Dendritic cell treated with granulocyte-macrophage colony-stimulating factor and Interleukin-4, amounts not matched to agents 40 ng/mL and 50 ng/mL, for 4 days (primary cell): ENCODE results near the gene DOCK3.
"Not testable (repeated sequence)": the region's sequence is repeated elsewhere in the genome, so short reads cannot be mapped to it uniquely, and the experiment has no call there.

ENCODE experiments used
- H3K27ac Mint-ChIP-seq: one replicate; pipeline ENCODE4 v1.8.0; 2022; ENCODE audit warnings: mild to moderate bottlenecking, mixed read lengths
- H3K27me3 Mint-ChIP-seq: one replicate; pipeline ENCODE4 v1.8.0; 2022; ENCODE audit warnings: mild to moderate bottlenecking, mixed read lengths
- H3K36me3 Mint-ChIP-seq: one replicate; pipeline ENCODE4 v1.8.0; 2022; ENCODE audit warnings: low read depth, mixed read lengths
- H3K4me1 Mint-ChIP-seq: one replicate; pipeline ENCODE4 v1.8.0; 2022; ENCODE audit warnings: low read depth, mixed read lengths
- H3K4me3 Mint-ChIP-seq: one replicate; pipeline ENCODE4 v1.8.0; 2022; ENCODE audit warnings: mild to moderate bottlenecking, moderate library complexity, mixed read lengths
- H3K9me3 Mint-ChIP-seq: one replicate; pipeline ENCODE4 v1.8.0; 2022; ENCODE audit warnings: mixed read lengths
- intact Hi-C: fragments of 100-400 bp; cut with micrococcal nuclease; formaldehyde crosslinking; loops from one replicate; pipeline ENCODE4 v1.15.0; 2022

DOCK3 gene

GRCh38 chr3:51361746-51362145 lies 687.0 kb downstream of the DOCK3 start:
- Mint-ChIP-seq H3K27ac (no peak overlapping the region), H3K27me3 (no peaks in the 10 kb centered on the region), H3K4me3 (no peak overlapping the region), H3K36me3 (no peaks in the 10 kb centered on the region), H3K4me1 (no peaks in the 10 kb centered on the region), H3K9me3 (no peaks in the 10 kb centered on the region)
- intact Hi-C loops, result no loop called here

- H3K27ac Mint-ChIP-seq, result no peak overlapping the region
- no peaks in the 10 kb centered on the region for H3K36me3 Mint-ChIP-seq
- H3K4me1 Mint-ChIP-seq, result no peaks in the 10 kb centered on the region
- no peak overlapping the region for H3K4me3 Mint-ChIP-seq
- H3K9me3 Mint-ChIP-seq, result no peaks in the 10 kb centered on the region
- no peaks in the 10 kb centered on the region for H3K27me3 Mint-ChIP-seq
- intact Hi-C loops, result no loop called here
Observed at GRCh38 chr3:51362476-51362875, 687.7 kb downstream of the DOCK3 start.

- H3K4me1 Mint-ChIP-seq, H3K27me3 Mint-ChIP-seq, H3K27ac Mint-ChIP-seq, H3K4me3 Mint-ChIP-seq, intact Hi-C loops, H3K36me3 Mint-ChIP-seq, H3K9me3 Mint-ChIP-seq: not testable (repeated sequence)
Observed at GRCh38 chr3:51368276-51368675, 693.5 kb downstream of the DOCK3 start.

DNA sequence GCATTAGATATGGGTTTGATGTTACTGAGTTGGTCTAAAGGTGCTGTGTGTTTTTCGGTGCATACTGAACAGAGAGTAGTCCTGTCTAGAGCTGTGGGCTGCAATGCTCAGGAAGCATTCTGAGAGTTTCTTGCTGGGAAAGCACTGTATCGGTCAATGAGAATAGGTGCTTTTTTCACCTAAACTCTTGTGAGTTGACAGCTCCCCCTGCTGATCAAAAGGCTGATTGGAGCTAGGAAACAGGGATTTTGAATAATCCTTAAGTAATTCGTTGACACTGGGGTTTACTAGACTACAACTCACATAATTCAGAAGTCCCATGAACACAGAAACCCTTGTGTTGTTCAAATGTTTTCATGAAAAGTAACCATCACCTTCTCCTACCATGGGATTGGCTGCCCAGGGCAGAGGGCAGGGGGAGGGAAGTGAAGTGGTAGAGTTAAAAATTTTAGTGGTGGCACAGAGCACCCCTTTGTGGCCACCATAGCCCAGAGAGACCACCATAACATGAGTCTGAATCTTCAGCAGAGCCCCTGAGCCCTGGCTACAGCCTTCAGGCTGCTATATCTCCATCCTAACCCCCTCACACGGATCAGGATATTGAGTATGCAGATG lies 697.3 kb downstream of the DOCK3 start:
- Mint-ChIP-seq H3K4me3 (no peak overlapping the region), H3K4me1 (no peaks in the 10 kb centered on the region), H3K27me3 (peaks cover 3% of the 10 kb centered on the region), H3K27ac (no peak overlapping the region), H3K36me3 (no peaks in the 10 kb centered on the region), H3K9me3 (no peaks in the 10 kb centered on the region)
- intact Hi-C loops, result loop anchor here (1.0 to 2.0 kb wide), 3 partner anchors 271 to 756 kb away; no protein-coding TSS in a partner anchor

DNA sequence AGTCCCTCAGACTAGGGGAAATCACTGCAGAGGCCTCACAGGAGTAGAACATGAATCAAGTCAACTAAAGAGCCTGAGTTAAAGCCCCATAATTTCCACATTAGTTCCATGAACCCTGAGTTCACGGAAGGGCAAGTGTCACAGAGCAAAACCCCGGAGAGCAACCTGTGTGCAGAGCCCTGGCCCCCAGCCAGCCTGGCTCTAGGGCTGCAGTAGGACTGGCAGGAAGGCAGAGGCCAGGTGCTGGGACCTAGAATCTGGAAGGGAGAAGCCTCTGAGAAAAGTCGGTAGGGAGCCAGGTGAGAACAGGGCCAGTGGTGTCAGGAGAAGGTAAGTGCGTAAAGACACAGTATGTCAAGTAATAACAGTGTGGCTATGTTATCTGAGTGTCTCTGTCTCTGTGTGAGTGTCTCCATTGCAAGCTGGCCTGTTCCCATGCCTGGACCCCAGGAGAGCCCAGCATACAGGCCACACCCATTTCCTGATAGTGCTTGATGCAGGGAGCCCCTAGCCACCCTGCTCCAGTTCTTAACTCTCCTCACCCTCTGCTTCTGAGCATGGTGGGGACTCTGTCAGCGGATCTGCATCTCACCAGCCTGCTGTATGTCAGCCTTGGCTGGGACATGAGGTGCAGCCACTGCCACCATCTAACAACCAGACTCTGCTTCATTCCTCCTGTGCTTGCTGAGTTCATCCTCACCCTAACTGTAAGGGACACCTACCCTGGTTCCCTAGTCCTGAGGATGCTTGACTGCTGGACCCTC lies 699.1 kb downstream of the DOCK3 start:
- H3K9me3 Mint-ChIP-seq, result no peaks in the 10 kb centered on the region
- intact Hi-C loops, result loop anchor here (2.0 kb wide), 1 partner anchor 403 kb away; no protein-coding TSS in a partner anchor

GRCh38 chr3:51374456-51374855 lies 699.7 kb downstream of the DOCK3 start:
- no peak overlapping the region for H3K27ac Mint-ChIP-seq
- intact Hi-C loops, result no loop called here
- no peaks in the 10 kb centered on the region for H3K9me3 Mint-ChIP-seq
- no peak overlapping the region for H3K4me3 Mint-ChIP-seq
- H3K4me1 Mint-ChIP-seq, result peaks cover 7% of the 10 kb centered on the region
- H3K36me3 Mint-ChIP-seq, result no peaks in the 10 kb centered on the region
- peaks cover 8% of the 10 kb centered on the region for H3K27me3 Mint-ChIP-seq

More for the DNA sequence above, 699.1 kb downstream of the DOCK3 start:
- Mint-ChIP-seq H3K36me3 (no peaks in the 10 kb centered on the region), H3K4me1 (peaks cover 1% of the 10 kb centered on the region), H3K27ac (no peak overlapping the region), H3K4me3 (no peak overlapping the region), H3K27me3 (peaks cover 3% of the 10 kb centered on the region)

DNA sequence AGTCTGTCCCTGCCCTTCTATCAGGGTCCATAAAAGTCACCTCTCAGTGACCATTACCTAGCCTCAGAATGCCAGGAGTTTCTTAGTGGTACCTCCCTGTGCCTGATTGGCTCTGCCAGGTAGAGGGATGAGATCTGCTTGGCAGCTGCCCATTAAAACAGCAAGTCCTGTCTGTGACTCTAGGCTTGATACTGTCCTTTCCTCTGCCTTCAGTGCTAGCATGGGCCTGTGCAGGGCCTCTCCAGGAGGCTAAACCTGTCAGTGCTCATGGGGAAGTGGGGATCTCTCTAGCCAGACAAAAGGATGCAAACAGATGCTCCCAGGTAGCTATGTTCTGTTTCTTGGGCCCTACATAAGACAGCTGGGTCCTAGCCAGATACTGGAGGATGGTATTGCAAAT lies 700.4 kb downstream of the DOCK3 start:
- Mint-ChIP-seq H3K27ac (no peak overlapping the region), H3K4me3 (no peak overlapping the region), H3K27me3 (peaks cover 11% of the 10 kb centered on the region), H3K4me1 (peaks cover 9% of the 10 kb centered on the region), H3K36me3 (no peaks in the 10 kb centered on the region), H3K9me3 (no peaks in the 10 kb centered on the region)
- intact Hi-C loops, result no loop called here

DNA sequence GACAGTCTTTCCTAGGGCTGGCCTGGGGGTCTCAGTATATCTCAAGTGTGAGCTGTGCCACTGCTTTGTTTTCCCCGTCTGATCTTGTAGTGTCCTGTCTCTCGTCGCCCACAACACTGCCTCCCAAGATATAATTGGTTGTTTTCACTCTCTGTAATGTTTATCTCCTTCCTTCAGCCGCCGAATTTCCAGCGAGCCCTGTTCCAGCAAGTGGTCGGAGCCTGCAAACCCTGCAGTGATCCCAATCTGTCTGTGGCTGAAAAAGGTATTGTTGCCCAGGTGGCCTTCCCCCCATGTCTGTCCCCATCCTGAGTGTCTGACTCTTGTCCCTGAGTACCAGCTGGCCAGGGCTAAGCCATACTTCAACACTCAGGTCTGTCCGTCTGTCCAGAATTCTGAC lies 700.8 kb downstream of the DOCK3 start:
- Mint-ChIP-seq H3K4me1 (peaks cover 9% of the 10 kb centered on the region), H3K36me3 (no peaks in the 10 kb centered on the region), H3K4me3 (no peak overlapping the region), H3K27ac (no peak overlapping the region), H3K9me3 (no peaks in the 10 kb centered on the region), H3K27me3 (peaks cover 11% of the 10 kb centered on the region)
- intact Hi-C loops, result no loop called here

- Mint-ChIP-seq H3K27ac (no peak overlapping the region), H3K4me1 (peaks cover 12% of the 10 kb centered on the region), H3K36me3 (no peaks in the 10 kb centered on the region), H3K27me3 (peaks cover 8% of the 10 kb centered on the region), H3K9me3 (no peaks in the 10 kb centered on the region), H3K4me3 (no peak overlapping the region)
- intact Hi-C loops, result no loop called here
Observed at GRCh38 chr3:51378065-51378464, 703.3 kb downstream of the DOCK3 start.

GRCh38 chr3:51378726-51379125 lies 704.0 kb downstream of the DOCK3 start:
- Mint-ChIP-seq H3K27me3 (peaks cover 8% of the 10 kb centered on the region), H3K4me1 (peaks cover 18% of the 10 kb centered on the region), H3K36me3 (no peaks in the 10 kb centered on the region), H3K27ac (no peak overlapping the region), H3K4me3 (no peak overlapping the region), H3K9me3 (no peaks in the 10 kb centered on the region)
- intact Hi-C loops, result no loop called here

DNA sequence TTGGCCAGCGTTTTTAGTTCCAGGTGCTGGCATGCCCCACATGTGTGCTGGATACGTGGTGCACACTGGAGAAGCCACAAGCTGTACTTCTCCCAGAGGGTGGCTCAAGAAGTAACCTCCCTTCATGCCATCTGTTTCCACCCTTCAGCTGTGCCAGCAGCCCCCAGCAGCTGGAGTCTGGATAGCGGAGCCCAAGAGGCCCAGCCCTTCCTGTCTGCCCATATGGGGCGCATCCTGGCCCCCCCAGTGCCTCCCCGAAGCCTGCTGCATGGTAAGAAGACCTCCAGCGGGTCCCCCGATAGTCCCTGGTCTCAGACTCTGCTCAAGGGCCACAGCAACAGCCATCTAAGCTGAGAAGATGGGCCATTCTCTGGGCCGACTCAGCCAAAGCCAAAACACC lies 704.6 kb downstream of the DOCK3 start:
- Mint-ChIP-seq H3K4me1 (peaks cover 24% of the 10 kb centered on the region), H3K36me3 (peaks cover 5% of the 10 kb centered on the region), H3K27ac (no peak overlapping the region), H3K27me3 (peaks cover 8% of the 10 kb centered on the region), H3K4me3 (no peak overlapping the region), H3K9me3 (no peaks in the 10 kb centered on the region)
- intact Hi-C loops, result no loop called here

DNA sequence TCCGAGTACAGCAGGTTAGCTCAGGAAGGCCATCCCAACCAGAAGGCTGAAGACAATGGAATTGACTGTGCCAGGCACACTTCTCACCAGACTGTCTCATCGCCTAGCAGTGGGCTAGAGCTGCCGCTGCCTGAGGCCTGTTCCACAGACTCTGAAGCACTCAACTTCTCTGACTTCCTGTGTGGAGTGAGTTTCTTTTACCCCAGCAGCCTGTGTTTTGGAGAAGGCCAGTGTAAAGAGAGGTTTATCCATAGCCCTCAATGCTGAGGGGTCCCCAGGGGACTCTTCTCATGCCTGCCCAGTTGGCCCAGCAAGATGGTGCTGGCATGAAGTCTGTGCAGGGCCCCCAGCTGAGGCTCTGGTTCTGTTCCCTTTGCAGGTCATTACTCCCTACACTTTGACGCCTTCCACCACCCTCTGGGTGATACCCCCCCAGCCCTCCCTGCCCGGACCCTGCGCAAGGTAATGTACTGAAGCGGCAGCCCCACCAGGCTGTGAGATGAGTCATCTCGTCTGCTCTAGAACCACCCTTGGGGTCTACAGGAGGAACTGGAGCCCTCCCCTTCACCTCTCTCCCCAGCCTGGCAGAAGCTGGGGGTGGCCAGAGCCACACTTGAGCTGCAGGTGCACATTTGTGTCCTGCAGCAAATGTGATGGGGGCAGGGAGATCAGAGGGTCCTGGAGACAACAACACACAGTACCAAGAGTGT lies 705.2 kb downstream of the DOCK3 start:
- Mint-ChIP-seq H3K27ac (no peak overlapping the region), H3K36me3 (peaks cover 11% of the 10 kb centered on the region), H3K27me3 (peaks cover 8% of the 10 kb centered on the region), H3K4me1 (peaks cover 24% of the 10 kb centered on the region), H3K9me3 (no peaks in the 10 kb centered on the region), H3K4me3 (no peak overlapping the region)
- intact Hi-C loops, result loop anchor here (5.0 kb wide), 1 partner anchor 808 kb away; no protein-coding TSS in a partner anchor

- Mint-ChIP-seq H3K4me3 (no peak overlapping the region), H3K4me1 (peaks cover 28% of the 10 kb centered on the region), H3K27ac (no peak overlapping the region), H3K9me3 (no peaks in the 10 kb centered on the region), H3K27me3 (peaks cover 8% of the 10 kb centered on the region), H3K36me3 (peaks cover 20% of the 10 kb centered on the region)
- intact Hi-C loops, result loop anchor here (5.0 kb wide), 1 partner anchor 808 kb away; no protein-coding TSS in a partner anchor
Observed at GRCh38 chr3:51380601-51381332, 706.0 kb downstream of the DOCK3 start.
